ENCODE data around the gene SLC37A1. TPM values are rescaled to one million over a fixed set of nuclear protein-coding genes. Genes with fewer than 3 reads are reported as not detected.
A peak's percentile ranks its signal among the peaks of the same experiment; 100 is the strongest.

The SLC37A1 gene
- total and polyA plus RNA-seq, 12 donors: 1.8 to 13.2 (median 5.5) TPM

GRCh38 chr21:42592156-42592820, 78.6 kb downstream of the SLC37A1 start:
- ATAC-seq: no peak
- peaks cover 4 to 24% (median 12%) of the 10 kb centered on the region in 7 donors for H3K27me3 ChIP-seq
- no peak overlapping the region for H3K27ac ChIP-seq
- DNase-seq: no peak
- H3K36me3 ChIP-seq: no peaks in the 10 kb centered on the region
- TF ChIP-seq CTCF (IDR thresholded peaks at IDR 0.05): no peak
- intact Hi-C loops (cut with DNase I): loop anchor here in 8 of 10 donors (2.0 to 10.0 kb wide), 6 partner anchors 61 to 240 kb away; partner anchors contain the start of gene PDE9A (in 3 of the 8)
- H3K4me3 ChIP-seq: no peak overlapping the region
- 88 to 90% methylated on average over 19 of the region's 19 CpGs for WGBS, 2 donors
- peaks cover 0 to 1% (median 0%) of the 10 kb centered on the region in 11 donors for H3K9me3 ChIP-seq
- H3K4me1 ChIP-seq: peaks cover 0 to 11% (median 8%) of the 10 kb centered on the region in 9 donors

- H3K9me3 ChIP-seq: peaks cover 0 to 10% (median 0%) of the 10 kb centered on the region in 11 donors
- peaks cover 0 to 11% (median 8%) of the 10 kb centered on the region in 9 donors for H3K4me1 ChIP-seq
- WGBS, 2 donors: 20% methylated on average over 33 of the region's 33 CpGs
- peak overlapping the region in 2 of 10 donors; percentile 16 to 22 for H3K4me3 ChIP-seq
- H3K27me3 ChIP-seq: peaks cover 4 to 24% (median 12%) of the 10 kb centered on the region in 7 donors
- H3K36me3 ChIP-seq: no peaks in the 10 kb centered on the region
- ATAC-seq (peak; percentile 88 to 97 (median 92)), DNase-seq (peak; percentile 60 to 69)
- no peak overlapping the region for H3K27ac ChIP-seq
- peak; percentile 79 to 91 (median 84) for TF ChIP-seq CTCF (IDR thresholded peaks at IDR 0.05)
- intact Hi-C loops (cut with DNase I): loop anchor here in 9 of 10 donors (1.0 to 10.0 kb wide), 7 partner anchors 60 to 239 kb away; partner anchors contain the start of gene PDE9A (in 3 of the 9)
Observed at GRCh38 chr21:42593007-42593814, 79.6 kb downstream of the SLC37A1 start.

GRCh38 chr21:42594616-42595282, 81.1 kb downstream of the SLC37A1 start:
- Histone ChIP-seq H3K27ac (no peak overlapping the region), H3K4me3 (no peak overlapping the region), H3K4me1 (peaks cover 0 to 11% (median 8%) of the 10 kb centered on the region in 9 donors), H3K27me3 (peaks cover 4 to 24% (median 12%) of the 10 kb centered on the region in 7 donors), H3K9me3 (peaks cover 0 to 13% (median 0%) of the 10 kb centered on the region in 11 donors), H3K36me3 (no peaks in the 10 kb centered on the region)
- TF ChIP-seq CTCF (IDR thresholded peaks at IDR 0.05): no peak
- DNase-seq (no peak), ATAC-seq (no peak)
- WGBS, 2 donors: 61 to 68% methylated on average over 17 of the region's 17 CpGs
- intact Hi-C loops (cut with DNase I): loop anchor here in 6 of 10 donors (1.0 to 10.0 kb wide), 5 partner anchors 60 to 238 kb away; partner anchors contain the start of gene PDE9A (in 2 of the 6)
